ENCODE data around the gene TXLNB.

Gene TXLNB

DNA sequence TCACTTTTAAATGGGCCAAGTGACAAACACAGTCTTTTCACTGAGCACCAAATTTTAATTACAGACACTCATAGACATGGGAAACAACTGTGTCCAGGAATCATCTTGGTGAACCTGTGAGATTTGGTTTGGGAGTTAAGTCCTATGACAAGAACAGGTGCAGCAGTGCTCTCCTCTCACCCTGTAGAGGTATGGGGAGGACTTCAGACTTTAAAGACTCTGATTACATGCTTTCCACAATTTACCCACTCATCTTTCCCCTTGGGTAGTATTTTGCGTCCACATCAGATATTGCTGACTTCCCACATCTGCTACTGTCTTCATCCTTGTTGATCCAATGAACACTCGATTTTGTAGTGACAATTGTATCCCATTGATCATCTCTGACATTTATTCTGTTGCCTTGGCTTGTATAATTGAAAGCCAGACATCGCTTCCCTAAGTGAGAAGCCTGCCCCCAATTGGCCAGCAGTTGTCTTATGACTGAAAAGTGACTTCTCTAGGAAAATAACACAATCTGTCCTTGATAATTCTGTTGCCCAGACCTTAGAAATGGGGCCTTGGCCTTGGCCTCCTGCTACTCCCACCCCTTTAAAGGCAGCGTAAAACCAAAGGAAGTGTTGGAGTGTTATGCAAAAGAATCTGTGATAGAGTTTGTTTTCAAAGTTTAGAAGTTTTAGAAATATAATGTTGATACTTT lies 40.0 kb downstream of the TXLNB start:
- Histone ChIP-seq H3K9me3 (ENCODE audit: low read length) (no peaks in the 10 kb centered on the region), H3K9ac (ENCODE audit: low read length) (no peak overlapping the region), H2AFZ (ENCODE audit: low read length) (no peak overlapping the region), H3K27me3 (ENCODE audit: insufficient read depth, low read length) (no peaks in the 10 kb centered on the region), H3K27ac (ENCODE audit: low read depth, low read length, poor library complexity, severe bottlenecking) (no peak overlapping the region), H3K36me3 (ENCODE audit: insufficient read depth, low read length) (no peaks in the 10 kb centered on the region), H3K9me2 (ENCODE audit: low read depth, low read length) (no peaks in the 10 kb centered on the region), H3F3A (ENCODE audit: insufficient read depth, low read length) (no peaks in the 10 kb centered on the region), H3K4me2 (ENCODE audit: low read length) (no peak overlapping the region), H4K20me1 (ENCODE audit: insufficient read depth, low read length) (no peaks in the 10 kb centered on the region), H3K4me1 (ENCODE audit: insufficient read depth, low read length, severe bottlenecking) (peaks cover 22% of the 10 kb centered on the region), H3K4me3 (ENCODE audit: low read depth, low read length, poor library complexity, severe bottlenecking) (no peak overlapping the region), H3K79me2 (ENCODE audit: insufficient read depth, low read length) (no peaks in the 10 kb centered on the region)
- TF ChIP-seq CTCF (IDR thresholded peaks at IDR 0.05; ENCODE audit: low read length) (peak; percentile 26; the same call in 1 of the 2 replicates), EZH2 (IDR thresholded peaks at IDR 0.05; ENCODE audit: borderline replicate concordance, low read length) (no peak)

GRCh38 chr6:139251045-139251690 lies 40.6 kb downstream of the TXLNB start:
- Histone ChIP-seq H3K9me2 (ENCODE audit: low read depth, low read length) (no peaks in the 10 kb centered on the region), H3K4me3 (ENCODE audit: low read depth, low read length, poor library complexity, severe bottlenecking) (no peak overlapping the region), H3F3A (ENCODE audit: insufficient read depth, low read length) (no peaks in the 10 kb centered on the region), H3K9me3 (ENCODE audit: low read length) (no peaks in the 10 kb centered on the region), H3K9ac (ENCODE audit: low read length) (no peak overlapping the region), H4K20me1 (ENCODE audit: insufficient read depth, low read length) (no peaks in the 10 kb centered on the region), H3K27ac (ENCODE audit: low read depth, low read length, poor library complexity, severe bottlenecking) (no peak overlapping the region), H3K36me3 (ENCODE audit: insufficient read depth, low read length) (no peaks in the 10 kb centered on the region), H3K79me2 (ENCODE audit: insufficient read depth, low read length) (no peaks in the 10 kb centered on the region), H3K4me1 (ENCODE audit: insufficient read depth, low read length, severe bottlenecking) (peaks cover 19% of the 10 kb centered on the region), H3K4me2 (ENCODE audit: low read length) (no peak overlapping the region), H2AFZ (ENCODE audit: low read length) (no peak overlapping the region), H3K27me3 (ENCODE audit: insufficient read depth, low read length) (no peaks in the 10 kb centered on the region)
- TF ChIP-seq CTCF (IDR thresholded peaks at IDR 0.05; ENCODE audit: low read length) (no peak), EZH2 (IDR thresholded peaks at IDR 0.05; ENCODE audit: borderline replicate concordance, low read length) (no peak)

- no peaks in the 10 kb centered on the region for H3K9me2 ChIP-seq (ENCODE audit: low read depth, low read length)
- no peaks in the 10 kb centered on the region for H3F3A ChIP-seq (ENCODE audit: insufficient read depth, low read length)
- no peak overlapping the region for H3K4me2 ChIP-seq (ENCODE audit: low read length)
- H3K4me1 ChIP-seq (ENCODE audit: insufficient read depth, low read length, severe bottlenecking), result peaks cover 15% of the 10 kb centered on the region
- no peak overlapping the region for H2AFZ ChIP-seq (ENCODE audit: low read length)
- H3K9me3 ChIP-seq (ENCODE audit: low read length), result no peaks in the 10 kb centered on the region
- H3K36me3 ChIP-seq (ENCODE audit: insufficient read depth, low read length), result no peaks in the 10 kb centered on the region
- no peaks in the 10 kb centered on the region for H3K79me2 ChIP-seq (ENCODE audit: insufficient read depth, low read length)
- H3K27ac ChIP-seq (ENCODE audit: low read depth, low read length, poor library complexity, severe bottlenecking), result no peak overlapping the region
- TF ChIP-seq CTCF (IDR thresholded peaks at IDR 0.05; ENCODE audit: low read length) (peak; percentile 86), EZH2 (IDR thresholded peaks at IDR 0.05; ENCODE audit: borderline replicate concordance, low read length) (no peak)
- H3K27me3 ChIP-seq (ENCODE audit: insufficient read depth, low read length), result no peaks in the 10 kb centered on the region
- H3K9ac ChIP-seq (ENCODE audit: low read length), result no peak overlapping the region
- no peak overlapping the region for H3K4me3 ChIP-seq (ENCODE audit: low read depth, low read length, poor library complexity, severe bottlenecking)
- H4K20me1 ChIP-seq (ENCODE audit: insufficient read depth, low read length), result no peaks in the 10 kb centered on the region
These were observed 41.3 kb downstream of the TXLNB start for GRCh38 chr6:139250296-139251044.
